Kidney (tissue), 14 donors: ENCODE data around the gene FAM120B. TPM values are rescaled to one million over a fixed set of nuclear protein-coding genes. Genes with fewer than 3 reads are reported as not detected.
A peak's percentile ranks its signal among the peaks of the same experiment; 100 is the strongest.

Experiments used
- DNase-seq, 5 donors: peaks; one replicate each; pipeline ENCODE4 v3.0.0-alpha.2; 2013 to 2020
- FAIRE-seq: peaks from 2 replicates; lab custom pipeline; 2012; peaks lifted over from hg19 to GRCh38; lab: Jason Lieb, UNC
- H3K27ac ChIP-seq, 2 donors: one replicate each; pipeline ENCODE4 v1.7.0; 2013; ENCODE audit warnings: low read depth in 2 of 2, low read length in 2 of 2, inconsistent platforms in 1 of 2
- H3K27me3 ChIP-seq: one replicate; pipeline ENCODE4 v1.7.1; 2013; ENCODE audit warnings: low read length, inconsistent platforms; ENCODE audit not compliant: control insufficient read depth, insufficient read depth
- H3K36me3 ChIP-seq, 3 donors: one replicate each; pipeline versions ENCODE4 v1.7.0 to v1.7.1; 2013; ENCODE audit warnings: low read length in 3 of 3, control low read depth in 1 of 3, inconsistent platforms in 1 of 3; ENCODE audit not compliant: insufficient read depth in 3 of 3, control insufficient read depth in 2 of 3
- H3K4me1 ChIP-seq, 3 donors: one replicate each; pipeline versions ENCODE4 v1.7.0 to v1.7.1; 2013; ENCODE audit warnings: low read length in 3 of 3, inconsistent platforms in 1 of 3, low read depth in 1 of 3; ENCODE audit not compliant: control insufficient read depth in 2 of 3, insufficient read depth in 2 of 3
- H3K4me3 ChIP-seq, 3 donors: one replicate each; pipeline versions ENCODE4 v1.7.0 to v1.8.1; 2013; ENCODE audit warnings: low read length in 3 of 3, control low read depth in 1 of 3, inconsistent platforms in 1 of 3
- H3K9ac ChIP-seq, 3 donors: one replicate each; pipeline versions ENCODE4 v1.7.0 to v1.7.1; 2013; ENCODE audit warnings: low read length in 3 of 3, control low read depth in 1 of 3, inconsistent platforms in 1 of 3
- H3K9me3 ChIP-seq, 3 donors: one replicate each; pipeline versions ENCODE4 v1.7.0 to v1.7.1; 2013; ENCODE audit warnings: low read length in 3 of 3, control low read depth in 1 of 3, inconsistent platforms in 1 of 3; ENCODE audit not compliant: control insufficient read depth in 2 of 3, insufficient read depth in 1 of 3
- intact Hi-C: fragments of 100-400 bp; cut with DNase I; formaldehyde crosslinking; loops from one replicate; pipeline ENCODE4 v1.11.1; 2022
- polyA plus RNA-seq: library from polyadenylated mRNA; stranded (reverse); fragments of 350-450 nt; fragmentation: Illumina TruSeq; extraction: RNeasy Lipid Tissue Mini Kit (QIAGEN cat#74804); gene quantifications from one replicate; pipeline ENCODE4 v1.2.3, GENCODE V29; 2014; ENCODE audit warnings: low read depth, low replicate concordance; ENCODE audit not compliant: insufficient read depth
- total RNA-seq: library from RNA; stranded (reverse); fragmentation: NEBNext Ultra II Directional; extraction: Animal tissue kit (Norgen Biotek cat#: 25700); gene quantifications from one replicate; pipeline ENCODE4 v1.2.1, GENCODE V29; 2021
- TF ChIP-seq, protein P1 (sequence below): IDR thresholded peaks from 3 replicates; pipeline ENCODE4 v1.5.1; 2012; ENCODE audit warnings: mild to moderate bottlenecking, moderate library complexity, borderline replicate concordance; ENCODE audit not compliant: insufficient read depth; ENCODE audit errors: extremely low read depth
- donor health status: control.
- donor health status: control.
- donor health status: control.
- donor health status: control.
- donor health status: control.
- donor health status: DM: yes; HTN: yes; CAD: no.
- donor health status: Normal renal cell carcinoma (clear cell type).

The FAM120B gene
- total and polyA plus RNA-seq, 2 donors from 2014 or later: 16.5 to 34.8 TPM

- Histone ChIP-seq H3K9me3 (no peaks in the 10 kb centered on the region), H3K27me3 (no peaks in the 10 kb centered on the region), H3K36me3 (no peaks in the 10 kb centered on the region), H3K9ac (peak overlapping the region; percentile 43 to 98 (median 54)), H3K27ac (peak overlapping the region; percentile 35 to 82), H3K4me1 (peaks cover 0 to 23% (median 18%) of the 10 kb centered on the region in 3 donors), H3K4me3 (peak overlapping the region; percentile 80 to 99 (median 81))
- no peak for DNase-seq
- intact Hi-C loops: no loop called here
- no peak for FAIRE-seq
- TF ChIP-seq, protein P1, sequence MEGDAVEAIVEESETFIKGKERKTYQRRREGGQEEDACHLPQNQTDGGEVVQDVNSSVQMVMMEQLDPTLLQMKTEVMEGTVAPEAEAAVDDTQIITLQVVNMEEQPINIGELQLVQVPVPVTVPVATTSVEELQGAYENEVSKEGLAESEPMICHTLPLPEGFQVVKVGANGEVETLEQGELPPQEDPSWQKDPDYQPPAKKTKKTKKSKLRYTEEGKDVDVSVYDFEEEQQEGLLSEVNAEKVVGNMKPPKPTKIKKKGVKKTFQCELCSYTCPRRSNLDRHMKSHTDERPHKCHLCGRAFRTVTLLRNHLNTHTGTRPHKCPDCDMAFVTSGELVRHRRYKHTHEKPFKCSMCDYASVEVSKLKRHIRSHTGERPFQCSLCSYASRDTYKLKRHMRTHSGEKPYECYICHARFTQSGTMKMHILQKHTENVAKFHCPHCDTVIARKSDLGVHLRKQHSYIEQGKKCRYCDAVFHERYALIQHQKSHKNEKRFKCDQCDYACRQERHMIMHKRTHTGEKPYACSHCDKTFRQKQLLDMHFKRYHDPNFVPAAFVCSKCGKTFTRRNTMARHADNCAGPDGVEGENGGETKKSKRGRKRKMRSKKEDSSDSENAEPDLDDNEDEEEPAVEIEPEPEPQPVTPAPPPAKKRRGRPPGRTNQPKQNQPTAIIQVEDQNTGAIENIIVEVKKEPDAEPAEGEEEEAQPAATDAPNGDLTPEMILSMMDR: no peak
Measured at GRCh38 chr6:170307080-170307545, 555 bp downstream of the FAM120B start.

GRCh38 chr6:170308761-170309160 is 2.2 kb downstream of the FAM120B start:
- peaks cover 0 to 25% (median 21%) of the 10 kb centered on the region in 3 donors for H3K4me1 ChIP-seq
- TF ChIP-seq, protein P1: no peak
- intact Hi-C loops: no loop called here

GRCh38 chr6:170311696-170312095 is 5.1 kb downstream of the FAM120B start:
- no peaks in the 10 kb centered on the region for H3K36me3 ChIP-seq
- no peak overlapping the region for H3K4me3 ChIP-seq
- TF ChIP-seq, protein P1: no peak
- H3K27ac ChIP-seq: no peak overlapping the region
- FAIRE-seq (no peak), DNase-seq (no peak)
- no peaks in the 10 kb centered on the region for H3K9me3 ChIP-seq
- H3K27me3 ChIP-seq: no peaks in the 10 kb centered on the region
- H3K4me1 ChIP-seq: peaks cover 0 to 18% (median 17%) of the 10 kb centered on the region in 3 donors
- intact Hi-C loops: no loop called here
- no peak overlapping the region for H3K9ac ChIP-seq

More at GRCh38 chr6:170308761-170309160, 2.2 kb downstream of the FAM120B start:
- H3K9ac ChIP-seq: no peak overlapping the region
- no peaks in the 10 kb centered on the region for H3K27me3 ChIP-seq
- H3K9me3 ChIP-seq: no peaks in the 10 kb centered on the region
- H3K4me3 ChIP-seq: no peak overlapping the region
- H3K36me3 ChIP-seq: no peaks in the 10 kb centered on the region
- H3K27ac ChIP-seq: no peak overlapping the region
- DNase-seq (no peak), FAIRE-seq (no peak)

DNA sequence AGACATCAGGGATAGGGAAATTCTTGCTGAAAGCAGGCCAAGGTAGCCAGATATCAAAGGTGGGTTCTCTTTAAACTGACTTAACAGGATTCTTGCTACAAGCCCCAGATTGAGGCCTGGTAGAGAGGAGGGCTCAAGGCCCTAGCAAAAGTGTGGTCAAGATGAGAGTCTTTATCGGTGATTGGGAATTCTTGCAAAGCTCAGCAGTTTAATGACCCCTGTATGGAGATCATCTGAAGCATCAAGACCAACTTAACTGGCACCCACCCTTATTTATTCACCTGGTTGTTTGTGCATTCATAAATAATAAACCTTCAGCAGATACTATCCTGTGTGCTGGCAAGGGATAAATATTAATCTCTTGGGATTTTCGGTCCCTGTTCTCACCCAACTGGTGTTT is 6.3 kb downstream of the FAM120B start:
- H3K27me3 ChIP-seq: no peaks in the 10 kb centered on the region
- H3K36me3 ChIP-seq: peaks cover 0 to 3% (median 0%) of the 10 kb centered on the region in 3 donors
- DNase-seq (no peak), FAIRE-seq (no peak)
- H3K9me3 ChIP-seq: no peaks in the 10 kb centered on the region
- TF ChIP-seq, protein P1: no peak
- H3K4me1 ChIP-seq: peaks cover 0 to 12% (median 11%) of the 10 kb centered on the region in 3 donors
- intact Hi-C loops: no loop called here
- no peak overlapping the region for H3K9ac ChIP-seq
- H3K4me3 ChIP-seq: no peak overlapping the region
- no peak overlapping the region for H3K27ac ChIP-seq
